GM21529 (cell line): ENCODE results near the gene SLC15A4.
"Not testable (repeated sequence)": the region's sequence is repeated elsewhere in the genome, so short reads cannot be mapped to it uniquely, and the experiment has no call there.

Experiments used
- ATAC-seq: cut with Tn5 transposase; IDR thresholded peaks from one replicate; pipeline ENCODE4 v1.9.1; 2021; ENCODE audit not compliant: unreplicated experiment

SLC15A4 gene

DNA sequence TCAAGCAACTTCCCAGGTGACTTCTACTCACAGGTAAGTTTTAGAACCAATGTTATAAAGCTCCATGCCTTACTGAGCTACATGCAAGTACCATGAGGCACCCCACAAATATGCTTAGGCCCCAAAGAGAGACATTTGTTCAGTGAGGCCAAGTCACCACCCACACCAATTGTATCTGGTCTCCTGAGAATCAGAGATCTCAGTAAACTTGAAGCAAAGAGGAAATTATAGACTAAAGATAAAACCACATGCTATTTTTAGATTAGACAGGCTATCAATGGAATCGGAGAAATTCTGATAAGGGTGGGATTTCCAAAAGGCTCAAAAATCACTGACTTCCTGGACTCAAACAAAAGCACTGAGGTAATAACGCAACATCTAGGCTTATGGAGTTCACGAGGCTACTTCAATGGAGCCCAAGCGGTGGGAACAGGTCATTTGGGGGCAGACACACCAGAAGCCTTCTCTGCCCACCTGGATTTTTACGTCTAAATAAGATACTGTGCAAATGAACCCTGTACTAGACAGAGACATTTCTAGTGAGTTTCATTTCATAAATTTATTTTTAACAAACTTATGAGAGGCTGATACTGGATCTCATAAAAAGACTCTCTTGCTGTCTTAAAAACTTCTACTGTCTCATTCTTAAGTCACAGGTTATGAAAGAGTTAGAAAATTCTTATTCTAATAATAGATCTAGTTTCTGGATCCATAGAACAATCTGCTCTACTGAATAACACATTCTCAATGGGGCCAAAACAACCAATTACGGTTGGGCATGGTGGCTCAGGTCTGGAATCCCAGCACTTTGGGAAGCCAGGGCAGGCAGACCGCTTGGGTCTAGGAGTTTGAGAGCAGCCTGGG lies 7.7 kb downstream of the SLC15A4 start:
- no peak for ATAC-seq

DNA sequence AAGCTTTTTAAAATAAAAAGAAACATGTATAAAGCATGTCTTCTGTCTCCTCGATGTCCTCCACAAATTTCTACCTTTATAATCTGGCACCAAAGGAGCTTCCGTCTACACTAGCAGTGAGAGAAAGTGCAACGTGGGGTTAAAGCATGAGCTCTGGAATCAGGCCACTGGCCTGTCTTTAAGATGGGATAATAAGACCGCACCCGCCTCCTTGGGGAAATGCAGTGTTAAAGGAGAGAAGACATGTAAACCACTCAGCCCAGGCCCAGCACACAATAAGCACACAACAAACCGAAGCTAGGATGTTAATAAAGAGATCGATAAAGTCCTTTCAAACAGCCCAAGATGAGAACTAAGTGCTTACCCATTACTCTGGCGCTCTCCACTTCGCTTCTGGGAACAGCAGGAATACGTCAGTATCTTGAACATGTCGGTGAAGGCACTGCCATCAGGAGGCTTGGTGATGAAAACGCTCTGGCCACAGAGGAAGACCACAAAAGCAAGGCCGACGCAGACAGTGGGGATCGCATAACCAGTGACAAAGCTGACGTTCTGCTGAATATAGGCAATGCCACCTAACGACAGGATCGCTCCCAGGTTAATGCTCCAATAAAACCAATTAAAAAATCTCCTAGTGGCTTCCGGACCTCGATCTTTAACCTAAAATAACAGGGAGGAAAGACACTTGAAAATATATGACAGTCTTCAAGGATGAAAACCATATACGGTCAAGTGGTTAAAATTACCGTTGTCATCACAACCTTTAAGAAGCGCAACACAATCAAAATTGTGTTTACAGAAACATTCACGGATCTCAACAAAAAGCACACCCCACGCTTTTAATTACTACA lies 9.1 kb downstream of the SLC15A4 start:
- ATAC-seq: no peak

DNA sequence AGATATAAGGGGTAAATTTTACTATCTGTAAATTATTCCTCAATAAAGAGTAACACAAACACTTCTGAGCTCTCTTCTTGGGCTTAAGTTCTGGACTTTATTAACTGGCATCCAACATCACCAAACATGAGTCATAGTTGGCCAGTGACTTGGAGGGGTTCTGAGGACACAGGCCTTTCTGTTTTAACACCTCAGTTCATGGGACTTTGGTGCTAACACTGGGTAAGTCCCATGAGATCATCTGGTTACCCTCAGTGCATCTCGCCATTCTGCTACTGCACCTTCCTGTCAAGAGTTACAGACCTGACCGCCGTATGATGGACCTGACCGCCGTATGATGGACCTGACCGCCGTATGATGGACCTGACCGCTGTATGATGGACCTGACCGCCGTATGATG lies 9.9 kb downstream of the SLC15A4 start:
- ATAC-seq: no peak

DNA sequence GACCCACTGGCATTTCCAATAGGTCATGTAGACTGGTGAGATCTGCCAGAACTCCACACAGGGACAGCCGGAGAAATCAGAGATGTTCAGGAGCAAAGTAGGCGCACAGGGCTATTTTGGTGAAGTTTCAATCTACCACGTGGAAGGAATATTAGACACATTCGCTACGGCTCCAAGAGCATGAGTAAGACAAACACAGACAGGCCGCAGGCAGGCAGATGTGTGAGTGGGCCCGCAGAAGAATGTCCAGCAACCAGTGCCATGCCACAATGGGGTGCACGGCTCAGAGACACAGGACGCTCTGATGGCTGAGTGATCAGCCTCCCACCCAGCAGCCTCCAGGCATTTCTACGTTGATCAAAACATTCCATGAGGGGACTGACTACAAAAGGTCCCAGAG lies 10.4 kb downstream of the SLC15A4 start:
- no peak for ATAC-seq

DNA sequence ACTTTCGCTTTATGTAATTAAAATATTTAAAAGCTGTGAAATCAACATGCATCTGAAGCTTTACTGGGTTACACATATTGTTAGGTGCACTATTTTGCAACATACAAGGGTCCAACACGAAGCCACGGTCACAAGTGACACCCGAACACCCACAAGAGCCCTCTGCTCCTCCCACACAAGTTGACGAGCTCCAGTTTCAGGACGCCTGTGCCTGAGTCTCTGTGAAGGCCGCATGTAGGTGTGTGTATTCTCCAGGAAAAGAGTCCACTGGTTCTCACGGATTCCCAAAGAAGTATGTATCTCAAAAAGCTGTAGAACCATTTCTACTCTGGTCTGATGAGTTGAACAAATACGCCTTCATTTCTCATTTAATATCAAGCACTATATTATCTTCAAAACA lies 12.0 kb downstream of the SLC15A4 start:
- peak; percentile 16 for ATAC-seq

DNA sequence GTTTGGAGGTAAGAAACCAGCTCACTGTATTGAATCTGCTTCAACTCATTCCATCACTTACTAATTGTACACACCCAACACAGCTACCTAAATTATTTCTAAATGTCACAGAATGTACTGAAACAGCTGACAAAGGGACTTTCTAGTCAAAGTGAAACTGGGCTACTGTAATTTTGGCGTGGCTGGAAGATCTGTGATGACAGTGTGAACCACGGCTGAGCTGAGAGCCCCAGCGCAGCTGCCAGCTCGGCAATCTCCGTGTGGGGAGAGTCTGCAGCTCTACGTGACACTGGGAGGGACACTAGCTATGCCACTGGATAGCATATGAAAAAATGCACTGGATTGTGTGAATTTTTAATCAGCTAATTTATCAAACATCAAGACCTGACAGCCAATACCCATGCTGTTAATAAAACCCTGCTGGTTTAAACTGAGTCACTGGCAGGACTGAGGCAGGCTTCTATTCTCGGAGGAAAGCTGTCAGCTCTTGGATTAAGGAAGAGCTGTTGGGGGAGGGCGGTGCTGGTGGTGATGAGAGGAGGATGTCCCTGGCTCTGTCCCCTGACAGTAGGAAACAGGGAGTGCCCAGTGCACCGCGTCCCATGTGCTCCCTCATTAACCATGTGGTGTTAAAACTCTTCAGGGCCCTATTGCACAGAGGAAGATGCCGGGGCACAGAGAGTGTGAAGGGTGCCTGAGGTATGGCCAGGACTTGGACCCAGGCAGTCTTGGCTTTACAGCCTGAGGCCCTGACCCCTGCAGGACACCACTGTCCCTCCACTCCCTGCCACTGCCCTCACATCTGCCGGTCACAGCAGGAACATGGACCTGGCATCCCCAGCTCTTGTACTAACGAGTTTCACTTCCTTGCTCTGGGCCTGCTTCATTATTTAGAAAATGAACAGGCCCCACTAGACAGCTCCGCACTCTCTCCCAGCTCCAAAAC lies 13.3 kb downstream of the SLC15A4 start:
- ATAC-seq: peak; percentile 78

DNA sequence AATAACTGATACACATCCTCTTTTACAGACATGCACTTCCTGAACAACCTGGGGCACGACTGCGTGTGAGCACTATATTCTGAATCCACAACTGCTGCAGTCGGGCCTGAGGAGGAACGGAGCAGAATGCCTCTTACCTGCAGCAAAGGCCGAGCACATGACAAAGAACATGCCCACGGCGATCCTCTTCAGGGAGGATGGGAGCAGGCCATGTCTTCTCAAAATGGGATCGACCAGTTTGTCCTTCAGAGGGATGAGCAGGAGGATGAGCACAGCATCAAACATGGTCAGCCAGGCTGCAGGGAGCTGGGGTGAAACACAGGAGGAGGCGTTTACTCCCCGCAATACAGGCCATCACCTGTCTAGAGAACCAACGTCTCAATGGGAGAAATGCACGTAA lies 15.1 kb downstream of the SLC15A4 start:
- ATAC-seq: no peak

DNA sequence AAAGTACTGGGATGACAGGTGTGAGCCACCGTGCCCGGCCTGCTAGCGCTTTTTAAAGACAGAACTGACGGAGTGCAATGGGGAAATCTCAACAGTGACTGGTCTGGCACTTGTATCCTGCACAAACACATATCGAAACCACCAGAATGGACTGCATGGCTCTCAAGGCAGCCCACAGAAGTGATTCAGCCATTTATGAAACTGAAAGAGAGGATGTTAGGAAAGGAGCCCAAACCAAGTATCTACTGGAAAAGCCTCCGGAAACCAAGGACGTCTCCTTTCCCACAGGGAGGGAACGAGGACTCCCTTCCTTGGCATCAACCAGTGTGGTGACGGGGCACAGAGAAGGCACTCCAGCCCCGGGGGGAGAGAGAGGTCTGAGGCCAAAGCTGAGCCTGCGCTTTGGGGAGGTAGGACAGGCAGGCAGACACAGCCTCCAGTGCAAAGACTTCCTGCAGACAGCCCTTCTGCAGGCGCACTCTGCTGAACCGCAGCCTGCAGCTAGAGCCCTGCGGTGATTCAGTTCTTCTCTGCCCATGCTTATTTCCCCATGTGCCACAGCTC lies 16.5 kb downstream of the SLC15A4 start:
- ATAC-seq: no peak

DNA sequence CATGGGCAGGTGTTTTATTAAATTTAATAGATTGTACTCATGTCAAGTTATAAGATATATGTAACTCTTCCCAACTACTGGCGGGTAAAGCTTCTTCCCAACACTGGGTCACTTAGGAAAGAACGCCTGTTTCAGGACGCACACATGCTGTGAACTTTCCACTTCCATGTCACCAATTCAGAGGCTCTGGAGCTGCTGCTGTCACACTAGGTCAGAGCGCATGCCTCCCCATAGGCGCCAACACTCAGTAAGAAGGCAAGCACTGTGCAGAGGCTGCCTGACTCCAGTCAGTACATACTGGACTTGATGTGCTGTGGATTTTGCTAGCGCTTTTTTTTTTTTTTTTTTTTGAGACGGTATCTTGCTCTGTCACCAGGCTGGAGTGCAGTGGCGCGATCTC lies 17.2 kb downstream of the SLC15A4 start:
- no peak for ATAC-seq

DNA sequence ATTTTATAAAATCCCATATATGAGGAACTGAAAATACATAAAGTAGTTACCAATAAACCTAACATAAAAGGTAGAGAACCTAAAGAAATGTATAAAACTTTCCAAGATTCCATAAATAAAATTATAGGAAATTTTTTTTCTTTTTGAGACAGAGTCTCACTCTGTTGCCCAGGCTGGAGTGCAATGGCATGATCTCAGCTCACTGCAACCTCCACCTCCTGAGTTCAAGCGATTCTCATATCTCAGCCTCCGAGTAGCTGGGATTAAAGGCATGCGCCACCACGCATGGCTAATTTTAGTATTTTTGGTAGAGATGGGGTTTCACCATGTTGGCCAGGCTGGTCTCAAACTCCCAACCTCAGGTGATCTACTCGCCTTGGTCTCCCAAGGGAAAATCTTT lies 18.4 kb downstream of the SLC15A4 start:
- ATAC-seq: not testable (repeated sequence)

DNA sequence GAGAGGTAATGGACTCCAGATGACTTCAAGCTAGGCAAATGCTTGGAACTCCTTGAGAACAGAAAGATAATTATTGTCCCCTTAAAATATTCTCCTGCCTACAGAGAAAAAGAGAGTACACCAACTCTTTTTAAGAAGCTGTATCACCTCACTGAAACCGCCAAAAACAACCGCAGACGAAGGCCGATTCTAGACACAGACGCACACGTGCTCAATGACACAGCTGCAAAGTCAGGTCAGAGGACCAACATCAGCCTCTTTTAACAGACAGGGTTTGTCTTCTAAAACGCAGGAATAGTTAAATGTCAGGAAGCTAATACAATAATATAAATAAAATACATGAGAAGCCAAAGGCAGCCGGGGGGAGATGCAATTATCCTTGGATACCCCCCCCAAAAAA lies 19.0 kb downstream of the SLC15A4 start:
- no peak for ATAC-seq

DNA sequence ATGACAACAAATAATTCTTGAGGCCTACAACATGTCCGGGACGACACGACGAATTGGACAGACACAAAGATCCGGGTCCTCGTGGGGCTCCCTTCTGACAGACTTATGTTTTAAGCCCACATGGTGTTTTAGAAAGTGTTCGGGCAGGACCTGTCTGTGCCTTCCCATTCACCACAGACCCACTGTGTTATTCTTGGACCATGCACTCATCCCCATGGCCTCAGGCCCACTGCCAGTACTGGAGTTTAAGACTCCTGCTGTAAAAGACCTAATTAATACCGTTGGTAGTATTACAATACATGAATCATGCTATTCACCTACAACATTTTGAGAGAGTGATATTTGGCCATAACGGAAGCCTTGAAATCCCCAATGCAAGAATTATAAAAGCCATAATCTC lies 20.0 kb downstream of the SLC15A4 start:
- no peak for ATAC-seq

DNA sequence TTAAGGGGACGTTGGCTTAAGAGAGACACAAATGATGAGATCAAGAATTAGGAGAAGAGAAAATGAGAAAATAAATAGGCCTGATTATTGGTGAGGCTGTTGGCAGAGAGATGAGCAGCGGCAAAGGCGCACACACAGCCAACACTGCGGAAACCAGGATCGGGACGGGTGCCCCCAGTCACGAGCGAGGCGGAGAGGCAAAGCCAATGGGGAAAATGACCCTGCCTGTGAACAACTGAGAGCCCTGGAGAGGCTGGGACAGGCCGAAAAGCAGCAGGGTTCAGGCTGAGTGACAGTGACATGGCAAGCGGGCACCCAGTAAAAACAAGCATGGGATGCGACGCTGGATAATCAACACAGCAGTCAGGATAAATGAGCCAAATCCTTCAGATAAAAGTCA lies 21.0 kb downstream of the SLC15A4 start:
- ATAC-seq: no peak

DNA sequence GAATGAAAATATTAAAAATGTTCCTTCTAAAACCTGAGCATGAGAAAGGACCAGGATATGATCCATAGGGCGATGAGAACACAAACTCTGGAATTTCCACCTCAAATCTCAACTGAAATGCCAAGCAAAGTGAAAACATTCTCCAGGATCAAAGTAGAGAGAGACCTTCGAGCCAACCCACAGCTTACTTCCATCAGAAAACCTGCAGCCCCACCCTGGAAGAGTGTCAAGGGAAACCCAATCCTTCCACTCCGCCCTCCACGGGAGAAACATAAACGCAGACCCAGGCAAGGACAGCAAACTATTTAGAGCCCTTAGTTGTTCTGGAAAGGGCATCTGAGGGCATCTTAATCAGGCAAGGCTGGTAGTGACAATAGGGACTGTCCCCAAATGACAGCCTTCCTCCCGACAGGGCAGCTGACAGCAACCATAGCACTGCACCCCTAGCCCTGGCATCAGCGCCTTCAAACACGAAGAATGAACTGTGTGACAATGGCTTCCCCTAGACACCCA lies 21.8 kb downstream of the SLC15A4 start:
- ATAC-seq: no peak

DNA sequence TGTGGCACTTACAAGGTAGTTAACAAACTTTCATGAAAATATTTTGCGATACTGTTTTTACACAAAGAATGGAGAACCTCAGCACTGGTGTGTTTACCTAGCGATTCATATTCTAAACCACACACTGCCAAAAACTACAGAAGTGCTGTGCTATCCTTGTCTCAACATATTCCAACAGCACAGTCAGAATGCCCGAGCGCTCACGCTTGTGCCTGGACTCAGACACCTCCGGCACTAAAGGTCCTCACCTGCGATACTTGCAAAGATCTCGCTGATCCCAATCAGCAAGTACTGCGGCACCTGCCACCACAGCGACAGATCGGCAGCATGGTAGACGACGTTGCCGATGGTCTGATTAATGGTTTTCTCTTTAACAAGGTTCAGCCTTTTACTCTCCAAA lies 23.2 kb downstream of the SLC15A4 start:
- ATAC-seq: no peak

DNA sequence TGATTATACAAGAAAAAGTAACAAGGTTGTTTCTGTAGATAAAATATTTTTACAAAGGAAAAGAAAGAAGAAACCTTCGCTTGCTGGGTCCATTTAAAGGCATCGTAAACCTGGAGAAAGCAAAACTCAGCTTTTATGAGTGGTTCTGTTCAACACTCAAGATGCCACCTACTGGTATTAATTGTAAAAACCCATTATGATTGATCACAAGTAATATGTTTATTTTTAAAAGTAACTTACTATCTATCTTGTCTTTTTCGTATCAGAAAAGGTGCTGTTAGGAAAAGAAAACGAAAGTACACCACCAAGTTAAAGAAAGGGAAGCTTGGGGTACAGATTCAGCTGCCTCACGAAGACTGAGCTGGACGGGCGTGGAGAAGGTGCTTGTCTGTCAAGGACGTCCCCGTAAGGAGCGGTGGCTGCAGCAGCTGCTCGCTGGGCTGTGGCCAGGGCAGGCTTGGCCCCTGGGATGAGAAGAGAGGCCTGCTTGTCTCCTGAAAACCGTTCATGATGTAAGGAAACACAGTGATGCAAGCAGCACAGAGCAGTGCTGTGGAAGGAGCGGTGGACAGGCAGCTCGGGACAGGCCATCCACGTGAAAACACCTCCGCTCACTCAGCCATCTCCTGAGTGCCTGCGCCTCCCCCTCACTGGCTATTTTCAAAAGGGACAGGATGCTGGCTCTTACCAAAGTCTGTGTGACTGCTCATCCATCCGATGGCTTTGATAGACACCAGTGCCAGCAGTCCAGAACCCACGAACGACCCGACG lies 25.0 kb downstream of the SLC15A4 start:
- ATAC-seq: peak; percentile 30

DNA sequence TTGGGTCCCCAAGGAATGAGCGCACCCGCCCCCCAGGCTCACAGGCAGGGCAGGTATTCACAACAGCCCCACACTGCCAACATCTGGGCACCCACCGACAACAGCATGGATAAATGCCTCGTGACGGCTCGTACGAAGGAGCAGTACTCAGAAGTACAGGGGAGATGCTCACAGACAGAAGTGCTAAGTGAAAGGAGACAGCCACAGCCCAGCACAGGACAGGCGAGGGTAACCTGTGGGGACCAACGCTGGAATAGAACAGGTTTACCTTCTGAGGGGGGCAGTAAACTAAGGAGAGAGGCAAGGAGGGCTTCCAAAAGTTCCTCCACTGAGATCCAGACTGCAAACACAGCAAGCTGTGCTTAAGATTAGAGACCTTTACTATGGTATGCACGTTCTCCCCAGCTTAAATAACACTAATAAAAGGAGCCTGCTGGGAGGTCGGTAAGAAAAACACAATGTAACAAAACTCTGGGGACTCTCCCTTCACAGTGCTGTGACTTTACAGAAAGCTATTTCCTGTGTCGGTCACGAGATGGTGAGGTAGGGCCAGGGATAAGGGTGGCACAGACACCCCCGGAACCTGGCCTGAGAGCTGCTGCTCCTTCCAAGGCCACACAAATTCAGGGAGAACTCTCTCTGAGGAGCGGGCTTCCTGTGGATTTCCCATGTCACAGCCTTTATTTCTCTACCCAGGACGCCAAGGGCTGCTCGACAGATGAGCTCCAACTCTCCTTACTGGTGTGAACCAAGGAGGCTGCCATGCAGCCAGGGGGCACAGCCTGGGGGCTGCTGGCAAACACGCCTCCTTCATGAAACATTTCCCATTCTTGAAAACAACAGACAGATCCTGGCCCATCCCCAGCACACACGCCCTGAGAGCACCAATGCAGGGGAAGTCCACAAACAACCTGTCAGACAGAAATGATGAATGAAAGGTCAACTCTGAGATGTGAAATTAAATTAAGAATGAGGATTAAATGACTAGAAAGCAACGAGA lies 26.3 kb downstream of the SLC15A4 start:
- peak; percentile 59 for ATAC-seq

DNA sequence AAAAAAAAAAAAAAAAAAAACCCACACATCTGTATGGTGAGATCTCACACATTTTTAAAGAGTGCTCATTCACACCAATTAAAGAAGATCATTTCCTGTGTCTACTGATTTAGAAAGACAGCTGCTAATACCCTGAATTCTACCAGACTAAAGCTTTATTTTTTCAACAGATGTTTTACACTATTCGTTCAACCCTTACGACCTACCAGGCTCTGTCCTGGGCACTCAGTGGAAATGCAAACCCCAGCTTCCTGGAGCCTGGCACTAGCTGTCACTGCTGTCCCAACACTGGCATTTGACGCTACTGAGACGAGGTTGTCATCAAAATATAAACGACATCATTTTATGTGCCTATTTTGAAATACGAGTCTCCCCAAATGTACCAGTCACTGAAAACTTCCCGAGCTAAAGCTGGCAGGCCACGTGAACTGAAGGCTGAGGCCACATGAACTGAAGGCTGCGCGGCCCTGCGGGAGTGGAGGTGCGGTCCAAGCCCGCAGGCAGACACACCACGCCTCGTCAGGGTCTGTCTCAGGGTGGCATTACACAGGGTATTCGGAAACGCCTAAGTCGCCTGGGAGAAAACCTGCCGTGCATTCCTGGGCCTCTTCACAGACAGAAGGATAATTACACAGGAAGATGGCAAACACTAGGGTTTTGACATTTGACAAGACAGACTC lies 27.2 kb downstream of the SLC15A4 start:
- ATAC-seq: no peak
